Putamen (tissue), 1 donor: ENCODE data around the gene LARP4B.

Source experiments
- DNase-seq: peaks from one replicate; pipeline ENCODE4 v3.0.0-alpha.2; 2016; ENCODE audit warnings: low spot score

The LARP4B gene

GRCh38 chr10:824946-825345, 106.6 kb downstream of the LARP4B start:
- DNase-seq = no peak

- DNase-seq = no peak
Observed at GRCh38 chr10:824497-824896, 107.0 kb downstream of the LARP4B start.

GRCh38 chr10:822661-823367, 108.7 kb downstream of the LARP4B start:
- DNase-seq = no peak

GRCh38 chr10:822197-822596, 109.3 kb downstream of the LARP4B start:
- DNase-seq = no peak

GRCh38 chr10:821322-821721, 110.2 kb downstream of the LARP4B start:
- no peak for DNase-seq

GRCh38 chr10:819816-820215, 111.7 kb downstream of the LARP4B start:
- DNase-seq = no peak

- no peak for DNase-seq
Observed at GRCh38 chr10:819326-819725, 112.2 kb downstream of the LARP4B start.

- no peak for DNase-seq
Observed at GRCh38 chr10:818526-819220, 112.8 kb downstream of the LARP4B start.

- DNase-seq = no peak
Observed at GRCh38 chr10:818010-818409, 113.5 kb downstream of the LARP4B start.

- no peak for DNase-seq
Observed at GRCh38 chr10:817371-817770, 114.1 kb downstream of the LARP4B start.

GRCh38 chr10:816958-817357, 114.5 kb downstream of the LARP4B start:
- DNase-seq = no peak

- DNase-seq = no peak
Observed at GRCh38 chr10:816091-816477, 115.4 kb downstream of the LARP4B start.

GRCh38 chr10:815338-816090, 116.0 kb downstream of the LARP4B start:
- no peak for DNase-seq

- DNase-seq = no peak
Observed at GRCh38 chr10:814536-815302, 116.8 kb downstream of the LARP4B start.

GRCh38 chr10:813286-813685, 118.2 kb downstream of the LARP4B start:
- peak; percentile 43 for DNase-seq

- peak; percentile 18 for DNase-seq
Observed at GRCh38 chr10:812787-813186, 118.7 kb downstream of the LARP4B start.

- no peak for DNase-seq
Observed at GRCh38 chr10:811379-812175, 119.9 kb downstream of the LARP4B start.

GRCh38 chr10:810351-810846, 121.1 kb downstream of the LARP4B start:
- peak; percentile 15 for DNase-seq

GRCh38 chr10:809671-810350, 121.7 kb downstream of the LARP4B start:
- DNase-seq = no peak

GRCh38 chr10:807958-808353, 123.5 kb downstream of the LARP4B start:
- no peak for DNase-seq
